Neural crest cell (in vitro differentiated cells): ENCODE data around the gene TRIM29. TPM values are rescaled to one million over a fixed set of nuclear protein-coding genes. Genes with fewer than 3 reads are reported as not detected.
A peak's percentile ranks its signal among the peaks of the same experiment; 100 is the strongest.

Experiments used
- DNase-seq: peaks from one replicate; pipeline ENCODE4 v3.0.0; 2021; ENCODE audit warnings: low read depth, mixed read lengths, low spot score
- H3K27ac Mint-ChIP-seq: one replicate; pipeline ENCODE4 v1.8.0; 2021; ENCODE audit warnings: mild to moderate bottlenecking, mixed read lengths; ENCODE audit not compliant: unreplicated experiment
- H3K27me3 Mint-ChIP-seq: 2 replicates; pipeline ENCODE4 v1.8.0; 2021; ENCODE audit warnings: low read depth, mild to moderate bottlenecking, mixed read lengths
- H3K36me3 Mint-ChIP-seq: 2 replicates; pipeline ENCODE4 v1.8.0; 2021; ENCODE audit warnings: low read depth, mild to moderate bottlenecking, mixed read lengths
- H3K4me1 Mint-ChIP-seq: 2 replicates; pipeline ENCODE4 v1.8.0; 2021; ENCODE audit warnings: mixed read lengths
- H3K4me3 Mint-ChIP-seq: one replicate; pipeline ENCODE4 v1.8.0; 2021; ENCODE audit warnings: mild to moderate bottlenecking, mixed read lengths
- H3K9me3 Mint-ChIP-seq: 2 replicates; pipeline ENCODE4 v1.8.0; 2021; ENCODE audit warnings: mixed read lengths
- CTCF ChIP-seq: fragments of 200-600 bp; sonication (generic); conservative IDR thresholded peaks from 2 replicates; pipeline ENCODE4 v1.5.0; 2021; ENCODE audit warnings: antibody characterized with exemption, mild to moderate bottlenecking
- total RNA-seq: library from RNA; stranded (reverse); gene quantifications from 2 replicates; pipeline ENCODE4 v1.2.1, GENCODE V29; 2021

Gene TRIM29
- total RNA-seq, 1 donor from 2014 or later, result not detected

DNA sequence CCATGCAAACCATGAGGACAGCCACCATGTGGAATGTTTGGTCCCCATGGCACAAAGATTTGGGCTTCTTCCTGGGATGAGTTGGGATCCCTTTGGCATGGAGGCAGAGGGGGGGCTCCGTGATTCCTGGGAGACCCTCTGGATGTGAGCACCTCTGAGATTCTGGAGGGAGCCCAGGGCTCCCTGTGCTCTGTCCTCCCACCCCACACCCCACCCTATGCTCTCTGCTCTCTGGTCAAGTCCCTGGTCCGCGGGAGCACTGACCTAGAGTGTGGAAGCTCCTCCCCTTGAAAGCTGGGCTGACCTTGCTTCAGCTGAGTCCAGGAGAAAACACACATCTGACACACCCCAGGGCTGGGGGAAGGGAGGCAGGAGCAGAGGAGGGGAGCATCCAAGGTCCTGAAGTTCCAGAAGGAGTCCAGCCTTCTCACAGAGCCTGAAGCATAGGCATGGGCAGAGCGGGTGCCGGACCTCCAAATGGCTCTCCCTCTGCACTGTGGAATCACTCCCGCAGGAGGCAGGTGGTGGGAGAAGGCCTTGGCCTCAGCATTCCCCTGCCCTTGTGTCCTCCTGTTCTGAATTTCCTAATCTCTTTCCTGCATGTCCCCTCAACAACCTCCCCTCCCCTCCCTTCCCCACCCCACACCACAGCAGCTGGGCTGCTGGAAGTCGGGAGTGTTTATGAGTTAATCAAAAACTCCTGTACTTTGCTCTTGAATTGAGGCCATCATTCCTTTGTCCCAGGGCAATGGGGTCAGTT, 47.2 kb upstream of the TRIM29 start:
- Mint-ChIP-seq H3K9me3 (no peaks in the 10 kb centered on the region), H3K4me1 (peaks cover 85% of the 10 kb centered on the region), H3K27ac (peak overlapping the region; percentile 4), H3K4me3 (no peak overlapping the region), H3K36me3 (no peaks in the 10 kb centered on the region), H3K27me3 (no peaks in the 10 kb centered on the region)
- TF ChIP-seq CTCF, result no peak
- DNase-seq, result no peak

GRCh38 chr11:120184371-120184945, 46.5 kb upstream of the TRIM29 start:
- Mint-ChIP-seq H3K4me3 (no peak overlapping the region), H3K4me1 (peaks cover 89% of the 10 kb centered on the region), H3K27me3 (no peaks in the 10 kb centered on the region), H3K27ac (no peak overlapping the region), H3K9me3 (no peaks in the 10 kb centered on the region), H3K36me3 (no peaks in the 10 kb centered on the region)
- DNase-seq, result no peak
- TF ChIP-seq CTCF, result no peak

DNA sequence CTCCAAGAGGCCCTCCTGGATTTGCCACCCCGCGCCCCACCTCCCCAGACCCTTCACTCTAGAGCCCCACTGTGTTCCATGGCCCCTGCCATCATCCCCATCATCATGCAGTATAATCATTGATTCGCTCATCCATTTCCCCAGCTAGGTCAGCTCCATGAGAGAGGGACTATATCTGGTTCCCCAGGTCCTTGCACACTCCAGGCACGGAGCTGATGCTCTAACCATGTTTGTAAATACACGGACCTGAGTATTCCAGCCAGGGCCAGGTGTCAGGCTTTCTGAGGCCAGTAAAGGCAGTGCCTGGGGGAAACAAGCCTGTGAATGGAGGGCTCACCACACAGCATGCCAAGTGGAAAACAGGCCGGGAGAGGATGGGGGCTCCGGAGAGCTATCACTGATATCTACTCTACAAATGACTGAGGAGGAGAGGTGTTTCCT, 45.8 kb upstream of the TRIM29 start:
- Mint-ChIP-seq H3K27ac (no peak overlapping the region), H3K9me3 (no peaks in the 10 kb centered on the region), H3K36me3 (no peaks in the 10 kb centered on the region), H3K27me3 (no peaks in the 10 kb centered on the region), H3K4me1 (peaks cover 94% of the 10 kb centered on the region), H3K4me3 (no peak overlapping the region)
- no peak for TF ChIP-seq CTCF
- DNase-seq, result no peak

- no peak overlapping the region for H3K27ac Mint-ChIP-seq
- H3K4me1 Mint-ChIP-seq, result peaks cover 92% of the 10 kb centered on the region
- no peak for DNase-seq
- no peaks in the 10 kb centered on the region for H3K9me3 Mint-ChIP-seq
- H3K4me3 Mint-ChIP-seq, result no peak overlapping the region
- TF ChIP-seq CTCF, result peak; percentile 45
- H3K36me3 Mint-ChIP-seq, result no peaks in the 10 kb centered on the region
- no peaks in the 10 kb centered on the region for H3K27me3 Mint-ChIP-seq
Observed at GRCh38 chr11:120182790-120183491, 45.0 kb upstream of the TRIM29 start.

GRCh38 chr11:120182372-120182771, 44.5 kb upstream of the TRIM29 start:
- DNase-seq, result no peak
- no peak for TF ChIP-seq CTCF
- Mint-ChIP-seq H3K27me3 (peaks cover 2% of the 10 kb centered on the region), H3K4me3 (peak overlapping the region; percentile 11), H3K9me3 (no peaks in the 10 kb centered on the region), H3K27ac (no peak overlapping the region), H3K4me1 (peaks cover 91% of the 10 kb centered on the region), H3K36me3 (no peaks in the 10 kb centered on the region)
